IMR-90 (cell line): ENCODE results near the gene CBX3. TPM values are rescaled to one million over a fixed set of nuclear protein-coding genes. Genes with fewer than 3 reads are reported as not detected.

ENCODE experiments used
- ATAC-seq: fragments of 200-7000 bp; cut with Tn5 transposase; 2 replicates; pipeline ENCODE4 v1.9.1; 2020; ENCODE audit warnings: low read depth, mild to moderate bottlenecking, moderate library complexity
- BruUV-seq: library from RNA; stranded (reverse); fragments of 400-500 nt; replicated peaks from 2 replicates; lab custom pipeline; 2021; lab: Mats Ljungman, UMichigan
- CTCF ChIA-PET: fragments of 300-600 bp; formaldehyde crosslinking; extraction: SDS; loops from one replicate; lab custom pipeline; 2021; ENCODE audit warnings: antibody characterized with exemption; lab: Yijun Ruan, JAX
- POLR2A ChIA-PET: fragments of 300-600 bp; sonication (Branson Sonifier 250); formaldehyde crosslinking; loops from one replicate; lab custom pipeline; 2022; ENCODE audit warnings: antibody characterized with exemption; ENCODE audit not compliant: unreplicated experiment; lab: Charles Lee
- DNase-seq: peaks from one replicate; pipeline ENCODE4 v3.0.0; 2013
- H2AFZ ChIP-seq: replicated peaks from 2 replicates; pipeline ENCODE3; 2013; ENCODE audit warnings: low read length, mild to moderate bottlenecking; ENCODE audit not compliant: poor library complexity
- H2AK5ac ChIP-seq: 2 replicates; pipeline ENCODE4 v1.6.1; 2013; ENCODE audit warnings: low read depth, low read length, inconsistent platforms
- H2AK9ac ChIP-seq: replicated peaks from 2 replicates; pipeline ENCODE3; 2013; ENCODE audit warnings: mild to moderate bottlenecking, low read depth, low read length, moderate library complexity; ENCODE audit not compliant: poor library complexity
- H2BK120ac ChIP-seq: 2 replicates; pipeline ENCODE4 v1.6.1; 2013; ENCODE audit warnings: low read depth, low read length, inconsistent platforms
- H2BK15ac ChIP-seq: 3 replicates; pipeline ENCODE4 v1.6.1; 2013; ENCODE audit warnings: low read depth, low read length, inconsistent platforms
- H2BK20ac ChIP-seq: 2 replicates; pipeline ENCODE4 v1.6.1; 2013; ENCODE audit warnings: low read depth, mild to moderate bottlenecking, inconsistent platforms, low read length, moderate library complexity
- H2BK5ac ChIP-seq: 2 replicates; pipeline ENCODE4 v1.6.1; 2013; ENCODE audit warnings: mild to moderate bottlenecking, low read depth, low read length, inconsistent platforms; ENCODE audit not compliant: poor library complexity, severe bottlenecking
- H3K14ac ChIP-seq: replicated peaks from 2 replicates; pipeline ENCODE4 v1.6.1; 2013; ENCODE audit warnings: low read depth, low read length, inconsistent platforms
- H3K18ac ChIP-seq: 2 replicates; pipeline ENCODE4 v1.6.1; 2013; ENCODE audit warnings: low read depth, low read length, control low read depth
- H3K23ac ChIP-seq: 2 replicates; pipeline ENCODE4 v1.6.1; 2013; ENCODE audit warnings: low read depth, low read length, inconsistent platforms
- H3K27ac ChIP-seq: 2 replicates; pipeline ENCODE4 v1.5.1; 2013; ENCODE audit warnings: mild to moderate bottlenecking, control low read depth, low read length; ENCODE audit not compliant: insufficient read depth
- H3K27me3 ChIP-seq: 2 replicates; pipeline ENCODE4 v1.6.1; 2013; ENCODE audit warnings: low read length; ENCODE audit not compliant: control insufficient read depth, insufficient read depth
- H3K36me3 ChIP-seq: 2 replicates; pipeline ENCODE4 v1.6.1; 2013; ENCODE audit warnings: low read length, mixed read lengths; ENCODE audit not compliant: control insufficient read depth, insufficient read depth
- H3K4ac ChIP-seq: 2 replicates; pipeline ENCODE4 v1.6.1; 2013; ENCODE audit warnings: low read depth, low read length, inconsistent platforms
- H3K4me1 ChIP-seq: 2 replicates; pipeline ENCODE4 v1.6.1; 2013; ENCODE audit warnings: low read length, mixed read lengths; ENCODE audit not compliant: control insufficient read depth, insufficient read depth
- H3K4me2 ChIP-seq: 2 replicates; pipeline ENCODE4 v1.6.1; 2013; ENCODE audit warnings: low read depth, mild to moderate bottlenecking, control low read depth, low read length, moderate library complexity
- H3K4me3 ChIP-seq: 2 replicates; pipeline ENCODE4 v1.5.1; 2013; ENCODE audit warnings: low read depth, mild to moderate bottlenecking, control low read depth, low read length, moderate library complexity; ENCODE audit not compliant: insufficient read depth
- H3K56ac ChIP-seq: 2 replicates; pipeline ENCODE4 v1.6.1; 2013; ENCODE audit warnings: low read length, inconsistent platforms; ENCODE audit not compliant: insufficient read depth; ENCODE audit errors: extremely low read depth
- H3K79me1 ChIP-seq, 2 experiments: 2 replicates each; pipeline ENCODE4 v1.6.1; 2013; ENCODE audit warnings: low read length in 2 of 2, inconsistent platforms in 1 of 2, low read depth in 1 of 2
- H3K9ac ChIP-seq: 2 replicates; pipeline ENCODE4 v1.6.1; 2013; ENCODE audit warnings: low read depth, low read length, control low read depth
- H3K9me1 ChIP-seq: 2 replicates; pipeline ENCODE4 v1.6.1; 2013; ENCODE audit warnings: low read length, inconsistent platforms; ENCODE audit not compliant: insufficient read depth
- H3K9me3 ChIP-seq: 2 replicates; pipeline ENCODE4 v1.6.1; 2013; ENCODE audit warnings: low read length; ENCODE audit not compliant: control insufficient read depth, insufficient read depth
- H4K20me1 ChIP-seq: 2 replicates; pipeline ENCODE4 v1.6.1; 2013; ENCODE audit warnings: low read length, inconsistent platforms; ENCODE audit not compliant: insufficient read depth
- H4K5ac ChIP-seq: 2 replicates; pipeline ENCODE4 v1.6.1; 2013; ENCODE audit warnings: mild to moderate bottlenecking, low read depth, low read length, control low read depth
- H4K8ac ChIP-seq, 2 experiments: 2 replicates each; pipeline ENCODE4 v1.6.1; 2013; ENCODE audit warnings: low read depth in 2 of 2, low read length in 2 of 2, control low read depth in 1 of 2, inconsistent platforms in 1 of 2
- H4K91ac ChIP-seq: 2 replicates; pipeline ENCODE4 v1.6.1; 2013; ENCODE audit warnings: low read depth, low read length, inconsistent platforms; ENCODE audit not compliant: insufficient read depth
- BHLHE40 ChIP-seq: fragments of 150-350 bp; IDR thresholded peaks from 2 replicates; pipeline ENCODE4 v1.6.1; 2016; ENCODE audit warnings: mild to moderate bottlenecking, low read depth, low read length
- CEBPB ChIP-seq: IDR thresholded peaks from 2 replicates; pipeline ENCODE4 v1.6.1; 2012; ENCODE audit warnings: low read depth, low read length, improper control_type of control experiment
- CHD1 ChIP-seq: IDR thresholded peaks from 2 replicates; pipeline ENCODE4 v1.6.1; 2012; ENCODE audit warnings: low read depth, low read length, improper control_type of control experiment
- CTCF ChIP-seq: conservative IDR thresholded peaks from 2 replicates; pipeline ENCODE4 v1.5.1; 2012; ENCODE audit warnings: mild to moderate bottlenecking, low read depth, low read length, improper control_type of control experiment
- ELK1 ChIP-seq: fragments of 150-350 bp; IDR thresholded peaks from 2 replicates; pipeline ENCODE4 v1.6.1; 2016; ENCODE audit warnings: low read depth, mild to moderate bottlenecking, low read length, moderate library complexity, borderline replicate concordance
- FOS ChIP-seq: fragments of 150-350 bp; IDR thresholded peaks from 2 replicates; pipeline ENCODE4 v1.6.1; 2016; ENCODE audit warnings: low read depth, low read length
- MAFK ChIP-seq: IDR thresholded peaks from 2 replicates; pipeline ENCODE4 v1.6.1; 2012; ENCODE audit warnings: low read depth, low read length, improper control_type of control experiment
- MAZ ChIP-seq: IDR thresholded peaks from 2 replicates; pipeline ENCODE4 v1.6.1; 2012; ENCODE audit warnings: low read depth, mild to moderate bottlenecking, low read length, improper control_type of control experiment, moderate library complexity, borderline replicate concordance
- MXI1 ChIP-seq: IDR thresholded peaks from 2 replicates; pipeline ENCODE4 v1.6.1; 2012; ENCODE audit warnings: low read depth, mild to moderate bottlenecking, low read length, moderate library complexity, borderline replicate concordance
- NFE2L2 ChIP-seq: fragments of 150-350 bp; IDR thresholded peaks from 2 replicates; pipeline ENCODE4 v1.6.1; 2016; ENCODE audit warnings: low read depth, mild to moderate bottlenecking, low read length
- POLR2A ChIP-seq: IDR thresholded peaks from 2 replicates; pipeline ENCODE4 v1.6.1; 2012; ENCODE audit warnings: mild to moderate bottlenecking, low read depth, low read length
- RAD21 ChIP-seq: IDR thresholded peaks from 2 replicates; pipeline ENCODE4 v1.6.1; 2012; ENCODE audit warnings: low read length, improper control_type of control experiment
- RCOR1 ChIP-seq: IDR thresholded peaks from 2 replicates; pipeline ENCODE4 v1.6.1; 2012; ENCODE audit warnings: mild to moderate bottlenecking, low read length, improper control_type of control experiment; ENCODE audit not compliant: insufficient replicate concordance
- RFX5 ChIP-seq: IDR thresholded peaks from 2 replicates; pipeline ENCODE4 v1.8.0; 2012; ENCODE audit warnings: low read depth, mild to moderate bottlenecking, low read length, moderate library complexity
- USF2 ChIP-seq: fragments of 150-350 bp; IDR thresholded peaks from 2 replicates; pipeline ENCODE4 v1.6.1; 2017; ENCODE audit warnings: mild to moderate bottlenecking, antibody characterized with exemption, low read length, low read depth
- WGBS, 2 experiments: methylation state at CpG; one replicate each; pipeline versions ENCODE4 v1.1.5 to v1.1.7; 2013; ENCODE audit warnings: missing lambda C conversion rate in 2 of 2; ENCODE audit not compliant: insufficient read length in 1 of 2; ENCODE audit errors: extremely low coverage in 2 of 2; 5-methylcytosine and 5-hydroxymethylcytosine counted together
- dilution Hi-C: fragments of 300-500 bp; cut with HindIII; formaldehyde crosslinking; loops from one replicate; pipeline ENCODE4 v1.14.3; 2018; ENCODE audit warnings: low sequenced_read_pairs; ENCODE audit not compliant: unreplicated experiment
- in situ Hi-C: fragments of 300-500 bp; cut with MboI; formaldehyde crosslinking; loops from 3 replicates; pipeline ENCODE4 v1.14.3; 2019; ENCODE audit warnings: low sequenced_read_pairs, inconsistent platforms, mixed read lengths
- intact Hi-C: fragments of 100-400 bp; cut with micrococcal nuclease; formaldehyde crosslinking; loops from 2 replicates; pipeline ENCODE4 v1.10.0; 2022
- polyA plus RNA-seq, 3 experiments: library from polyadenylated mRNA; depleted of rRNA; stranded (reverse); fragments of >200 nt; gene quantifications; 2 replicates each; pipeline ENCODE4 v1.2.3, GENCODE V29; 2012; ENCODE audit warnings: low replicate concordance in 1 of 3
- total RNA-seq: library from RNA; depleted of rRNA; stranded (reverse); fragments of >200 nt; gene quantifications from 2 replicates; pipeline ENCODE4 v1.2.3, GENCODE V29; 2012

Gene CBX3
- total and polyA plus RNA-seq, 2 of the 4 experiments (the other 2 are of a cell fraction) = 38.2 to 76.5 TPM

GRCh38 chr7:26165950-26166683, 35.4 kb upstream of the CBX3 start:
- CTCF ChIA-PET = no interaction called here
- intact Hi-C loops = no loop called here
- dilution Hi-C loops = no loop called here
- TF ChIP-seq CHD1 (no peak), POLR2A (no peak), NFE2L2 (no peak), CEBPB (no peak), MAFK (no peak), RAD21 (no peak), FOS (no peak), MAZ (no peak), MXI1 (no peak), CTCF (no peak), USF2 (no peak), ELK1 (no peak), BHLHE40 (no peak), RFX5 (no peak), RCOR1 (no peak)

More at GRCh38 chr7:26165950-26166683, 35.4 kb upstream of the CBX3 start:
- no peak overlapping the region for H3K9ac ChIP-seq
- in situ Hi-C loops = no loop called here
- H4K5ac ChIP-seq = no peak overlapping the region
- no peak for DNase-seq
- no peak overlapping the region for H3K4me3 ChIP-seq
- no peaks in the 10 kb centered on the region for H3K9me3 ChIP-seq
- no peak overlapping the region for H3K23ac ChIP-seq
- H3K56ac ChIP-seq = no peak overlapping the region
- no peak overlapping the region for H4K91ac ChIP-seq
- BruUV-seq = no TSS peak
- no peaks in the 10 kb centered on the region for H3K36me3 ChIP-seq
- H2BK5ac ChIP-seq = no peak overlapping the region
- no peak overlapping the region for H2BK120ac ChIP-seq
- no peaks in the 10 kb centered on the region for H3K27me3 ChIP-seq
- peaks cover 8% of the 10 kb centered on the region for H3K9me1 ChIP-seq
- no peak overlapping the region for H3K14ac ChIP-seq
- no peak overlapping the region for H3K4me2 ChIP-seq
- H2AK9ac ChIP-seq = no peak overlapping the region
- no peak overlapping the region for H3K18ac ChIP-seq
- H2BK20ac ChIP-seq = no peak overlapping the region
- H3K79me1 ChIP-seq = peaks cover 3 to 18% of the 10 kb centered on the region in 2 experiments; a peak in 3 of 4 replicates
- H2BK15ac ChIP-seq = no peak overlapping the region
- POLR2A ChIA-PET = interaction anchor here (1.0 kb wide), 1 partner anchor 23 kb away, joined by 3 read pairs; no protein-coding TSS in a partner anchor
- peak overlapping the region; percentile 8 for H2AFZ ChIP-seq
- no peaks in the 10 kb centered on the region for H4K20me1 ChIP-seq
- no peak overlapping the region for H3K4ac ChIP-seq
- H3K27ac ChIP-seq = no peak overlapping the region
- 92% methylated on average over 4 of the region's 9 CpGs; no CpG with 5 or more reads in 1 of the 2 experiments for WGBS, 2 experiments
- ATAC-seq = no peak
- H3K4me1 ChIP-seq = peaks cover 3% of the 10 kb centered on the region; the same call in 1 of the 2 replicates
- H2AK5ac ChIP-seq = no peak overlapping the region
- H4K8ac ChIP-seq = no peak overlapping the region
